ENCODE data around the gene IDI1.

DNA sequence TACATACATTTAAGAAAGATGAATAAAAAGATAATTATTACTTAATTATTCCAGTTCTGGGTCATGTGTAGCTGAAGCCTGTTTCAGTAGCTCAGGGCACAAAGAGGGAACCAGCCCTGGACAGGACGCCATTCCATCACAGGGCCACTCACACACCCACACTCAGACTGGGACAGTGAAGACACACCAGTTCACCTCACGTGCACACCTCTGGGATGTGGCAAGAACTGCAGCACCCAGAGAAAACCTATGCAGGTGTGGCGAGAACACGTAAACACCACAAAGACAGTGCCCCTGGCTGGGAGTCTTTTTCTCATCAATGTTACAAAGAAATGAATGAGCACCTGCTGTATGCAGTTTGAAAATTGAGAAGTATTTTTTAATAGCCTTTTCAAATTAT lies 1.6 kb upstream of the IDI1 start:
- TF ChIP-seq, protein P1, sequence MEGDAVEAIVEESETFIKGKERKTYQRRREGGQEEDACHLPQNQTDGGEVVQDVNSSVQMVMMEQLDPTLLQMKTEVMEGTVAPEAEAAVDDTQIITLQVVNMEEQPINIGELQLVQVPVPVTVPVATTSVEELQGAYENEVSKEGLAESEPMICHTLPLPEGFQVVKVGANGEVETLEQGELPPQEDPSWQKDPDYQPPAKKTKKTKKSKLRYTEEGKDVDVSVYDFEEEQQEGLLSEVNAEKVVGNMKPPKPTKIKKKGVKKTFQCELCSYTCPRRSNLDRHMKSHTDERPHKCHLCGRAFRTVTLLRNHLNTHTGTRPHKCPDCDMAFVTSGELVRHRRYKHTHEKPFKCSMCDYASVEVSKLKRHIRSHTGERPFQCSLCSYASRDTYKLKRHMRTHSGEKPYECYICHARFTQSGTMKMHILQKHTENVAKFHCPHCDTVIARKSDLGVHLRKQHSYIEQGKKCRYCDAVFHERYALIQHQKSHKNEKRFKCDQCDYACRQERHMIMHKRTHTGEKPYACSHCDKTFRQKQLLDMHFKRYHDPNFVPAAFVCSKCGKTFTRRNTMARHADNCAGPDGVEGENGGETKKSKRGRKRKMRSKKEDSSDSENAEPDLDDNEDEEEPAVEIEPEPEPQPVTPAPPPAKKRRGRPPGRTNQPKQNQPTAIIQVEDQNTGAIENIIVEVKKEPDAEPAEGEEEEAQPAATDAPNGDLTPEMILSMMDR (IDR thresholded peaks at IDR 0.05) = no peak
- TF ChIP-seq ZFX (IDR thresholded peaks at IDR 0.05; ENCODE audit: borderline replicate concordance) = no peak
